IPS DF 6.9 (cell line): ENCODE results near the gene PDF.

Experiments
- DNase-seq: peaks from one replicate; pipeline ENCODE4 v3.0.0-alpha.2; 2013; ENCODE audit warnings: low read depth, low spot score
- H3K27ac ChIP-seq: one replicate; pipeline ENCODE4 v1.5.1; 2013; ENCODE audit warnings: low read length, control low read depth
- H3K27me3 ChIP-seq: 2 replicates; pipeline ENCODE4 v1.6.1; 2013; ENCODE audit warnings: mild to moderate bottlenecking, low read length; ENCODE audit not compliant: control insufficient read depth, insufficient read depth
- H3K36me3 ChIP-seq: 2 replicates; pipeline ENCODE4 v1.6.1; 2013; ENCODE audit warnings: low read length; ENCODE audit not compliant: control insufficient read depth, insufficient read depth
- H3K4me1 ChIP-seq: 2 replicates; pipeline ENCODE4 v1.6.1; 2013; ENCODE audit warnings: low read length; ENCODE audit not compliant: control insufficient read depth, insufficient read depth
- H3K4me3 ChIP-seq: 2 replicates; pipeline ENCODE4 v1.5.1; 2013; ENCODE audit warnings: mild to moderate bottlenecking, low read length
- H3K9me3 ChIP-seq: 2 replicates; pipeline ENCODE4 v1.6.1; 2013; ENCODE audit warnings: low read length, inconsistent platforms; ENCODE audit not compliant: control insufficient read depth, insufficient read depth
- WGBS: extraction: QIAGEN DNeasy Blood & Tissue Kit; methylation state at CpG from one replicate; pipeline ENCODE4 v1.1.7; 2013; ENCODE audit warnings: mixed read lengths, missing lambda C conversion rate; ENCODE audit not compliant: insufficient read length, insufficient coverage; 5-methylcytosine and 5-hydroxymethylcytosine counted together

The PDF gene

DNA sequence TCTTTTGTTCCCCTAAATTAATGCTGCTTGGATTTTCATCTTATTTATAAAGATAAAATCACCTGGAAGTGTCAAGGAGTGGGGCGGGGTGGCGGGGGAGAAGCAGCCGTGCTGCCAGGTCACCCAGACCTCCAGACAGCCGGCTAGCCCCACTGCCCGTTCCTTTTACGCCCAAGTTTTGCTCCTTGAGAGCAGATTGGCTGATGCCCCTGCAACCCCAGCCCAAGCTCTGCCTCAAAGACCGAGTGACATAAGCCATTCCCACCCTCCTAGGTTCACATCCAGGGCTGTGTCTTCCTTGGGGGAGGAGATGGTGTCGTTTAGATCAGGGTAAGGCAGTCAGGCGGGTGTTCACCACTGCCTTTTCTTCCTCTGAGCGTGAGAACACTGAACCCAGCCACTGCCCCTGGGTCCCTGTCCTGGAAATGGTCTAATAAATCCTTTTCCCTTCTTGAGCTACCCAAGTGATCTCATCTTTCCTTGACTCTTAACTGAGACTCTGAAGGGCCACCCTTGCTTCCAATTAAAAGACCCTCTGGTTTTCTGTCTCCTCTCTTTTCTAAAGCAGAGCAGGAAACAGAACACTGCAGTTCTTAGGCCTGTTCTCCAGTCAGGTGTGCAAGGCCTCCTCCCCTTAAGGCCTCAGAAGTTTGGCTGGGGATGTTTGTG lies 5.7 kb downstream of the PDF start:
- H3K27me3 ChIP-seq = no peaks in the 10 kb centered on the region
- DNase-seq = no peak
- H3K4me3 ChIP-seq = no peak overlapping the region
- no peak overlapping the region for H3K27ac ChIP-seq
- no peaks in the 10 kb centered on the region for H3K9me3 ChIP-seq
- H3K4me1 ChIP-seq = no peaks in the 10 kb centered on the region
- H3K36me3 ChIP-seq = peaks cover 31% of the 10 kb centered on the region
- WGBS = no CpG with 5 or more reads among the region's 10 CpGs

GRCh38 chr16:69324013-69324531 lies 6.3 kb downstream of the PDF start:
- H3K4me1 ChIP-seq = no peaks in the 10 kb centered on the region
- peaks cover 37% of the 10 kb centered on the region for H3K36me3 ChIP-seq
- no peak for DNase-seq
- H3K27me3 ChIP-seq = no peaks in the 10 kb centered on the region
- H3K9me3 ChIP-seq = no peaks in the 10 kb centered on the region
- no peak overlapping the region for H3K4me3 ChIP-seq
- WGBS = no CpG with 5 or more reads among the region's 8 CpGs
- H3K27ac ChIP-seq = no peak overlapping the region

GRCh38 chr16:69323415-69323814 lies 7.0 kb downstream of the PDF start:
- H3K36me3 ChIP-seq = peaks cover 41% of the 10 kb centered on the region
- H3K27me3 ChIP-seq = no peaks in the 10 kb centered on the region
- H3K4me3 ChIP-seq = no peak overlapping the region
- H3K27ac ChIP-seq = no peak overlapping the region
- no peak for DNase-seq
- WGBS = no CpG with 5 or more reads among the region's 14 CpGs
- no peaks in the 10 kb centered on the region for H3K9me3 ChIP-seq
- H3K4me1 ChIP-seq = no peaks in the 10 kb centered on the region

DNA sequence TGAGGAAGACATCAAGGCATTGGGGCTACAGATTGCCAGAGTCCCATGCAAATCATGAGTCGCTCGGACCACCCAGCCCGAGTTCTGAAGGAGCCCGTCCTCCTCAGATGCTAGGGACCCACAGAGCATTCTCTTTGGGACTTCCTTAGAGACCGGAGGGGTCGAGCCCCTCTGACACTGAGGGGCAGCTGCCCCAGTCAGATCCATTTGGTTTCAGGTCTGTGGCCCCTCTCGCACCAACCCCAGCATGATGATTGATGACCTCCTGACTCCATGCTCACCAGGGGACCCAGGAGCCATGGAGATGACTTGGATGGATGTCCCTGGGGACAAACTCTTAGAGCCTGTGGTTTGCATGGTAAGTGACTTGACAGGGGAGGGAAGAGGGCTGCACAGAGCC lies 8.0 kb downstream of the PDF start:
- no peak overlapping the region for H3K27ac ChIP-seq
- no peak for DNase-seq
- no peaks in the 10 kb centered on the region for H3K27me3 ChIP-seq
- no CpG with 5 or more reads among the region's 7 CpGs for WGBS
- H3K9me3 ChIP-seq = no peaks in the 10 kb centered on the region
- no peaks in the 10 kb centered on the region for H3K4me1 ChIP-seq
- H3K4me3 ChIP-seq = no peak overlapping the region
- H3K36me3 ChIP-seq = peaks cover 41% of the 10 kb centered on the region

DNA sequence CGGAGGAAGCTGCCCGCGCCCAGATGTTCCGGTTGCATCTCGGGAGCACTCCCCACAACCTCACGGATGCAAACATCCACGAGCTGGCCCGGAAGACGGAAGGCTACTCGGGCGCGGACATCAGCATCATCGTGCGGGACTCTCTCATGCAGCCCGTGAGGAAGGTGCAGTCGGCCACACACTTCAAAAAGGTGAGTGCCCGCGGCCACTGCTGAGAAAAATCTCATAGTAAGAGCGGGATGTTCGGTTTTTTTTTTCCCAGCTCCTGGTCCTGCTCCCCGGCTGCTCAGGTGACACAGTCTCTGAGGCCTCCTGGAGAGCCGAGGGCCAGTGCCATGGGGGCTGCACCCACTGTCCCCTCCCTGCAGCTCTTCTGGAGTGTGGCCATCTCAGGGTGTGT lies 9.3 kb downstream of the PDF start:
- H3K9me3 ChIP-seq = no peaks in the 10 kb centered on the region
- no peak for DNase-seq
- H3K27ac ChIP-seq = no peak overlapping the region
- no peak overlapping the region for H3K4me3 ChIP-seq
- no peaks in the 10 kb centered on the region for H3K27me3 ChIP-seq
- no peaks in the 10 kb centered on the region for H3K4me1 ChIP-seq
- H3K36me3 ChIP-seq = peaks cover 47% of the 10 kb centered on the region
- no CpG with 5 or more reads among the region's 22 CpGs for WGBS

DNA sequence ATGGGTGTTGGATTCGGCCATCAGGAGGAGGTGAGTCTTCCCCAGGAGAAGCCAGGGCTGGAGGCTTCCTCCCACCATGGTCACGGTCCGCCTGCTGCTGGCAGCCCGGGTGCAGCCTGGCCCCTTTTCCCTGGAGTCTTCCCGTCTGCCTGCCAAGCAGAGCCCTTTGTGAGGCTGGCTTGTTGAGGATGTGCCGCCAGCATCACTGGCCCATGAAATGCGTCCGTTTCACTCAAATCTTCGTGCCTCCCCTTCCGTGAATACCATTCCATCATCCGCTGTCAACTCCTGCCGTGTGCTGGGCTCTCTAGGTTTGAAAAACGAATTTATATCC lies 9.7 kb downstream of the PDF start:
- Histone ChIP-seq H3K9me3 (no peaks in the 10 kb centered on the region), H3K4me3 (no peak overlapping the region), H3K27me3 (no peaks in the 10 kb centered on the region), H3K27ac (no peak overlapping the region), H3K4me1 (no peaks in the 10 kb centered on the region), H3K36me3 (peaks cover 45% of the 10 kb centered on the region)
- WGBS = no CpG with 5 or more reads among the region's 13 CpGs
- no peak for DNase-seq

- no peaks in the 10 kb centered on the region for H3K4me1 ChIP-seq
- peaks cover 45% of the 10 kb centered on the region for H3K36me3 ChIP-seq
- H3K27me3 ChIP-seq = no peaks in the 10 kb centered on the region
- no peak overlapping the region for H3K27ac ChIP-seq
- H3K4me3 ChIP-seq = no peak overlapping the region
- whole genome bisulfite sequencing = no CpG with 5 or more reads among the region's 30 CpGs
- DNase-seq = no peak
- H3K9me3 ChIP-seq = no peaks in the 10 kb centered on the region
These were observed 10.3 kb downstream of the PDF start for GRCh38 chr16:69319826-69320739.

GRCh38 chr16:69319381-69319780 lies 11.0 kb downstream of the PDF start:
- WGBS = no CpG with 5 or more reads among the region's 9 CpGs
- H3K27ac ChIP-seq = no peak overlapping the region
- H3K36me3 ChIP-seq = peaks cover 42% of the 10 kb centered on the region
- no peak overlapping the region for H3K4me3 ChIP-seq
- no peaks in the 10 kb centered on the region for H3K27me3 ChIP-seq
- H3K9me3 ChIP-seq = no peaks in the 10 kb centered on the region
- no peaks in the 10 kb centered on the region for H3K4me1 ChIP-seq
- no peak for DNase-seq

GRCh38 chr16:69318911-69319289 lies 11.5 kb downstream of the PDF start:
- no peak overlapping the region for H3K4me3 ChIP-seq
- no CpG with 5 or more reads among the region's 10 CpGs for WGBS
- H3K27ac ChIP-seq = no peak overlapping the region
- no peak for DNase-seq
- no peaks in the 10 kb centered on the region for H3K9me3 ChIP-seq
- no peaks in the 10 kb centered on the region for H3K4me1 ChIP-seq
- H3K27me3 ChIP-seq = no peaks in the 10 kb centered on the region
- H3K36me3 ChIP-seq = peaks cover 42% of the 10 kb centered on the region

- Histone ChIP-seq H3K9me3 (no peaks in the 10 kb centered on the region), H3K4me3 (no peak overlapping the region), H3K27ac (no peak overlapping the region), H3K36me3 (peaks cover 40% of the 10 kb centered on the region), H3K27me3 (no peaks in the 10 kb centered on the region), H3K4me1 (no peaks in the 10 kb centered on the region)
- WGBS = no CpG with 5 or more reads among the region's 30 CpGs
- no peak for DNase-seq
These were observed 12.0 kb downstream of the PDF start for GRCh38 chr16:69318177-69318910.
